Duodenal mucosa (tissue), 2 donors: ENCODE results near the gene ADCY9.

Source experiments
- H3K27ac ChIP-seq: one replicate; pipeline ENCODE4 v1.7.0; 2013; ENCODE audit warnings: low read depth, low read length
- H3K27me3 ChIP-seq, 2 donors: one replicate each; pipeline ENCODE4 v1.7.0; 2013; ENCODE audit warnings: low read length in 2 of 2, control low read depth in 1 of 2; ENCODE audit not compliant: insufficient read depth in 2 of 2, control insufficient read depth in 1 of 2
- H3K36me3 ChIP-seq, 2 donors: one replicate each; pipeline ENCODE4 v1.7.0; 2013; ENCODE audit warnings: low read length in 2 of 2, control low read depth in 1 of 2; ENCODE audit not compliant: insufficient read depth in 2 of 2, control insufficient read depth in 1 of 2
- H3K4me1 ChIP-seq, 2 donors: one replicate each; pipeline ENCODE4 v1.7.0; 2013; ENCODE audit warnings: low read length in 2 of 2, control low read depth in 1 of 2; ENCODE audit not compliant: insufficient read depth in 2 of 2, control insufficient read depth in 1 of 2
- H3K4me3 ChIP-seq, 2 donors: one replicate each; pipeline ENCODE4 v1.7.0; 2013; ENCODE audit warnings: low read length in 2 of 2, low read depth in 1 of 2
- H3K9ac ChIP-seq, 2 donors: one replicate each; pipeline ENCODE4 v1.7.0; 2013; ENCODE audit warnings: low read length in 2 of 2, low read depth in 1 of 2
- H3K9me3 ChIP-seq, 2 donors: one replicate each; pipeline ENCODE4 v1.7.0; 2013; ENCODE audit warnings: low read length in 2 of 2, control low read depth in 1 of 2; ENCODE audit not compliant: control insufficient read depth in 1 of 2

ADCY9 gene

DNA sequence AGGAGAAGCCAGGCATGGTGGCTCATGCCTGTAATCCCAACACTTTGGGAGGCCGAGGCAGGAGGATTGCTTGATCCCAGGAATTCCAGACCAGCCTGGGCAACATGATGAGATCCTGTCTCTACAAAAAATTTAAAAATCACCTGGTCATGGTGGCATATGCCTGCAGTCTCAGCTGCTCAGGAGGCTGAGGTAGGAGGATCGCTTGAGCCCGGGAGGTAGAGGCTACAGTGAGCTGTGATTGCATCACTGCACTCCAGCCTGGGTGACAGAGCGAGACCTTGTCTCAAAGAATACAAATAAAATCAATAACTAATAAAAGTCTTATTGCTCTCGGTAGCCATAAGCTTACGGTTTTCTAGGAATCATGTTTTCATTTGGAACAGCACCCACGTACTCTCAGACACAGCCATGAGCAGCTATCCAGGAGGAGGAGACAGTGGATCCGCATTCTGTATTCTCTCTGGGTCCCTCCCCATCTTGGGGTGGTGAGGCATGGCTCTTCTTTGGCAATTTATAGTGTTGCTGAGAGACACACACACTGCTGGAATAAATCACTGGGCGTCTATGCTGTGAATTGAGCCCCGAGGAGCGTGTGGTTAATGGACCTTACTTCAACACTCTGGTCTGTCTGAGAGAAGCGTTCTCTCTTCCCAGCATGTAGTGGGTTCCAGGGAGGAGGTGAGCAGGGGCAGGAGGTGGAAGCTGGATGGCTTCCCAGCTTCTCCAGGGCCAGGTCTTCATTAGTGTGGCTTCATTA is 8.5 kb upstream of the ADCY9 start:
- H3K27me3 ChIP-seq, result no peaks in the 10 kb centered on the region
- H3K27ac ChIP-seq, result no peak overlapping the region
- no peaks in the 10 kb centered on the region for H3K36me3 ChIP-seq
- H3K9ac ChIP-seq, result no peak overlapping the region
- no peaks in the 10 kb centered on the region for H3K4me1 ChIP-seq
- no peak overlapping the region for H3K4me3 ChIP-seq
- H3K9me3 ChIP-seq, result no peaks in the 10 kb centered on the region

DNA sequence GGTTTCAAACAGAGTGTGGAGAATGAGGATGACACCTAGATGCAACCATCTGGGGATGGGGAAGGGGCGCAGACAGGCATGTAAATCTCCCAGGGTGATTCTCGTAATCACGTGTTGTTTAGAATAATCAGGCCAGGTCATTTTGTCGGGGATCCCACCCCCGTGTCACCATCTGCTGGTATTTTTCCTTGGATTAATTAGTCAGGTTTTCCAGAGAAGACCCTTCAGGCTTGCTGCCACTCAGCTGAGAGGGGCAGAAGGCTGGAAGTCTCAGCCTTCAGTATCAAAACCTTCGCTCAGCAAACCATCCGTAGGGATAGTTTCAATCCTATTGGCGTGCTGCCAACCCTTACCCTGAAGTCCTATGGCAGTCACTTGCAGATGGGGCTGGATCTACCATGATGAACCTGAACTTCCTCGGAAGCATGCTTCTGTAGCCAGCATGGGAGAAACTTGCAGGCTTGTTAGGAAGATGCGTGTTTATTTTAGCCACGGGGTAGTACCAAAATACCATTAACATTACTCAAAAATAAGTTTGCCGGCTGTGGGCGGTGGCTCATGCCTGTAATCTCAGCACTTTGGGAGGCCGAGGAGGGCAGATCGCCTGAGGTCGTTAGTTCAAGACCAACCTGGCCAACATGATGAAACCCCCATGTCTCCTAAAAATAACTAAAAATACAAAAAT is 7.5 kb upstream of the ADCY9 start:
- Histone ChIP-seq H3K4me3 (no peak overlapping the region), H3K4me1 (no peaks in the 10 kb centered on the region), H3K9ac (no peak overlapping the region), H3K27ac (no peak overlapping the region), H3K36me3 (no peaks in the 10 kb centered on the region), H3K27me3 (no peaks in the 10 kb centered on the region), H3K9me3 (no peaks in the 10 kb centered on the region)

DNA sequence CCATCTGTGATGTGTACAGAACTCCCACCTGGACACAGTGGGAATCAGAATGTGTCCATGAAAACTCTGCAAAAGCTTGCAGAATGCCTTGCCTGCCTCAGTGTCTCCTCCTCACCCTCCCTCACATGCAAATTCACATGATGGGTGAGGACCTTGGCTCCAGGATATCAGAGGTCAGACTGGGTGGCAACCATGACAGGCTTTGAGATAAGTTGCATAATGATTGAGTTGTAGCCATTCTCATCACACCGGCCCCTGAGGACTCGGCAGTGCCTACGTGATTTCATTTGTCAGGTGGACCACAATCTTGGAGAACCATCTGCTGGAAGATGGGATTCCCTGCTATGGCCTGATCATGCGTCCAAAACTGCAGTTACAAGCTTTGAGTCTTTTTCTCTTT is 3.9 kb upstream of the ADCY9 start:
- H3K27me3 ChIP-seq, result no peaks in the 10 kb centered on the region
- H3K4me1 ChIP-seq, result peaks cover 7 to 10% of the 10 kb centered on the region in 2 donors
- H3K27ac ChIP-seq, result no peak overlapping the region
- H3K9ac ChIP-seq, result no peak overlapping the region
- H3K9me3 ChIP-seq, result no peaks in the 10 kb centered on the region
- H3K36me3 ChIP-seq, result no peaks in the 10 kb centered on the region
- H3K4me3 ChIP-seq, result no peak overlapping the region

DNA sequence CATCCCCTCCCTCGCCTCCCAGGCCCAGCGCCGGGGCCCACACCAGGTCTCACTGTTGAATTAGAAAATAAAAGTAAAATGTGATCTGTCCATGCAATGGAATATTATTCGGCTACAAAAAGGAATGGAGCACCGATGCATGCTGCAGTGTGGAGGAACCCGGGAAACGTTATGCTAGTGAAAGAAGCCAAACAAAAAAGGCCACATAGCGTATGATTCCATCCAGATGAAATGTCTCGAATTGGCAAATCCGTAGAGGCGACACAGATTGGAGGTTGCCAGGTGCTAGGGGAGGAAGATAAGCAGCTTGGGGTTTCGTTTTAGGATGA is 972 bp upstream of the ADCY9 start:
- Histone ChIP-seq H3K9ac (peak overlapping the region; percentile 62 to 82), H3K36me3 (no peaks in the 10 kb centered on the region), H3K4me3 (peak overlapping the region; percentile 78 to 79), H3K9me3 (no peaks in the 10 kb centered on the region), H3K4me1 (peaks cover 33 to 39% of the 10 kb centered on the region in 2 donors), H3K27me3 (no peaks in the 10 kb centered on the region), H3K27ac (no peak overlapping the region)

DNA sequence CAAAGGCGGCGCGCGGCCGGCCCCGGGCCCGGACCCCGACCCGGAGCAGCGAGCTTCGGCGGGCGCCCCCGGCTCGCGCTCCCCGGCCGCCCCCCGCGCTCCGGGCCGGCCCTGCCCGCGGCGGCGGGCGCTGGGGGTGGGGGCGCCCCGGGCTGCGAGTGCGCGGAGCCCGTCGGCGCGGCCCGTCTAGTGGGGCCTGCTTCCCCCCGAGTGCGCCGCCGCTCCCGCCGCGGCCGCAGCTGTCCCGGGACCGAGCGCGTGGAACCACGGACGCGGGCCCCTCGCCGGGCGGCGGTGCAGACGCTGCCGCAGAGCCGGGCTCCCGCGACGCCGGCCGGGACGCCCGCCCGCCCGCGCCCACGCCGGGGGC is 308 bp downstream of the ADCY9 start:
- Histone ChIP-seq H3K27ac (no peak overlapping the region), H3K9ac (no peak overlapping the region)

DNA sequence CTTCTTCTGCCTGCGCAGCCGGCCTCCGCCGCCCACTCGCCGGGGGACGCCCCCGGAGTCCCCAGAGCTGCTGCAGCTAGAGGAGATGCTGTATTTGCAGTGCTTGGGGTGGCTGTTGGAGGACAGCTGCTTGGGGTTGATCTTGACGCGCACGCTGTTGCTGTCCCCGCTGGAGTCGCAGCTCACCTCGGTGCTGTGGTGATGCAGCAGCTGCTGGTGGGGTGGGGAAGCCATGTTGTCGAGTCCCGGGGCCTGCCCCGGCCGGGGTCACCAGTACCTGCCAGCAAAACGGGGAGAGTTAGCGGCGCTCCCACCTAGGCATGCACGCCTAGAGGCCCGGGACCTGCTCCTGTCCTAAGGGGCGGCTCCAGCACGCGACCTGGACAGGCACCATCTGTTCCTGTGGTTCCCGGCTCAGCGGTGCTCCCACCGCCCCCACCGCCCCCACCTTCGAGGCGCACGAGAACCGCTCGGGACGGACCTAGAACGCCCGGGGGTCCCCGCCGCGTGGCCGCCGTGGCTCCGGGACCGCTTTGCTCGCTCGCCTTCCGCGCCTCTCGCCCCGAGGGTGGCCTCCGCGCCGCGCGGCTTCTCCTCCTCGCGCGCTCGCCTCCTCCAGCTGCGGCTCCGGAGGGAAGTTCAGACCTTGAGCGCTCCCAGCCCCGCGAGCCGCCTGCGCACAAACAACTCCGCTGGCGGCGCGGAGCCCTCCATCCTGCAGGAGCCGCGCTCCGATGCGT is 863 bp downstream of the ADCY9 start:
- Histone ChIP-seq H3K36me3 (no peaks in the 10 kb centered on the region), H3K4me3 (peak overlapping the region; percentile 67 to 70), H3K4me1 (peaks cover 45 to 49% of the 10 kb centered on the region in 2 donors), H3K9ac (peak overlapping the region in 1 of 2 donors; percentile 60), H3K27me3 (no peaks in the 10 kb centered on the region), H3K27ac (no peak overlapping the region), H3K9me3 (no peaks in the 10 kb centered on the region)

More for the DNA sequence above, 308 bp downstream of the ADCY9 start:
- Histone ChIP-seq H3K27me3 (no peaks in the 10 kb centered on the region), H3K9me3 (no peaks in the 10 kb centered on the region), H3K4me1 (peaks cover 41 to 43% of the 10 kb centered on the region in 2 donors), H3K36me3 (no peaks in the 10 kb centered on the region), H3K4me3 (peak overlapping the region; percentile 21 to 67)

DNA sequence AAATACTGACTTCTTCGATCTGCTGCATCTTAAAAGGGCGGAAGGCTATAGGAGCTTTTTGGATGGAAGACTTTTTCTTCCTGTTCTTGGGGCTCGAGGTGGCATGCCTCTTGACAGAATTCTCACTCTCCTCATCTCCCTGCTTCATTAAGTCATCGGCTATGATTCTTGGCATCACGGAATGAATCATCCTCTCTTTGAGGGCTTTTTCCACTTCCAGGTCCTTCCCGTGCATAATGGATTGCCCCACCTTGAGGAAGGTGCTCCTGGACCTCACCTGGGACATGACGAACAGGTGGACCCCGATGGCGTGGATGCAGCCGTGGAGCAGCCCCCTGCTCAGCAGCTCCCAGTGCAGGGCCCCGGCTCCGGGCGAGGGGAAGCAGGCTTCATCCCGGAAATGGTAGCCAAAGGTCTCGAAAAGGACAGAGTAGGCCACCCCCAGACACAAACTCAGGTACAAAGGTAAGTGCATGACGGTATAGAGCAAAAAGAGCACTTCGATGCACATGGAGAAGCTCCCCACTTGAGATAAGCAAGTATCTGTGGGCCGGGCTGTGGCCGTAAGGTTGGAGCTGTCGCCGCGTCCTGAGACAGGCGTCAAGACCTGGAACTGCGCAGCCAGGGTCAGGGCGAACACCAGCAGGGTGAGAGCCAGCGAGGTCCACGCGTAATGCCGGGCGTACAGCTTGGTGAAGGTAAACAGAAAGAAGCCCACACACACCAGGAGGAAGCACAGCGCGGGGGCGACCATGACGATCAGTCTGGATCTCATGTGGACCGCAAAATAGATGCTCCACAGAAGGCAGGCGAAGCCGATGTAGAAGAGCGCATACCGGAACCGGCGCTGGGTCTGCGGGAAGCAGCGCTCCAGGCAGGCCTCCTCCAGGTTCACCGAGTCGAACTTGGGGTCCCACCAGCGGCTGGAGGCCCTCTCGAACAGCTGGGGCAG is 1.7 kb downstream of the ADCY9 start:
- Histone ChIP-seq H3K27ac (no peak overlapping the region), H3K4me1 (peaks cover 45 to 49% of the 10 kb centered on the region in 2 donors), H3K9ac (peak overlapping the region in 1 of 2 donors; percentile 60), H3K4me3 (peak overlapping the region; percentile 67 to 70), H3K27me3 (no peaks in the 10 kb centered on the region), H3K9me3 (no peaks in the 10 kb centered on the region), H3K36me3 (no peaks in the 10 kb centered on the region)

DNA sequence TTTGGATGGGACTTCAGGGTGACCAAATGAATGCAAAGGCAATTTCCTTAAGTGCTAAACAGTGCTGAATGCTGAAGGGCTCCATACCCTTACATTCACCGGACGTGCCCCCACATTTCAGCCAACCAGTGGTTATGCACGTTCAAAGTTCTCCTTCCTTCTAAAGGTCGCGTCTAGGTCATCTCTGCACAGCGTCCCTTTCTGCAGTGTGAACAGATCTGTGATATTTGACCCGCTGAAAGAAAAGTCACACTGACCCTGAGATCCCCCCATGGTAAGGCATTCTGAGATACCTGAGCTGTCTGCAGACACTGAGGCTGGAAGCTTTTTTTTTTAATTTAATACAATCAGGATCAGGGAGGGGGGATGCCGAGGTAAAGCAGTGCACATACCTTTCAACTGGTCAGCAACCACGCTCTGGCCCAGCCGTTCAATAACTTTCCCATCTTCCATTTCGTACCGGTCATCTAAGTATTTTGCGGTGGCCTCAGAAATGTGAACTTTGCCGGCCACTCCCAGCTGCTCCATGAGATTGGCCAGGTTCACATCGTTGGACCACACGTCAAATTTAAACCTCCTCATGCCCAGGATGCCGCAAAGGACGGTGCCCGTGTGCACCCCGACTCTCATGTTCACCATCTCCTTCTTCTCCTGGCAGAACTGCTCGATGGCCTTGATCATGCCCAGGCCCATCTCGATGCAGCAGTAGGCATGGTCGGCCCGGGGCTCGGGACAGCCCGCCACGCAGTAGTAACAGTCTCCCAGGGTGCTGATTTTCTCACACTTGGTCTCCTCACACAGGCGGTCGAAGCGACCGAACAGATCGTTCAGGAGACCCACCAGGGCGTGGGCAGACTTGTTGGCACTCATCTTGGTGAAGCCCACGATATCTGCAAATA is 2.6 kb downstream of the ADCY9 start:
- H3K9me3 ChIP-seq, result no peaks in the 10 kb centered on the region
- H3K27me3 ChIP-seq, result no peaks in the 10 kb centered on the region
- peak overlapping the region; percentile 46 to 70 for H3K4me3 ChIP-seq
- H3K4me1 ChIP-seq, result peaks cover 45 to 49% of the 10 kb centered on the region in 2 donors
- H3K9ac ChIP-seq, result peak overlapping the region in 1 of 2 donors; percentile 16
- H3K27ac ChIP-seq, result no peak overlapping the region
- no peaks in the 10 kb centered on the region for H3K36me3 ChIP-seq
